Stimulated activated CD4-positive, alpha-beta T cell treated with anti-CD3 and anti-CD28 coated beads, Interleukin-12 subunit alpha, Interleukin-12 subunit beta, amount 100 ng/mL, for 48 hours (primary cell): ENCODE results near the gene CCNF.

Experiments
- DNase-seq, 3 donors: peaks; one replicate each; pipeline ENCODE4 v3.0.0-alpha.2; 2020; ENCODE audit warnings: low read depth in 2 of 3, low spot score in 1 of 3

The CCNF gene

DNA sequence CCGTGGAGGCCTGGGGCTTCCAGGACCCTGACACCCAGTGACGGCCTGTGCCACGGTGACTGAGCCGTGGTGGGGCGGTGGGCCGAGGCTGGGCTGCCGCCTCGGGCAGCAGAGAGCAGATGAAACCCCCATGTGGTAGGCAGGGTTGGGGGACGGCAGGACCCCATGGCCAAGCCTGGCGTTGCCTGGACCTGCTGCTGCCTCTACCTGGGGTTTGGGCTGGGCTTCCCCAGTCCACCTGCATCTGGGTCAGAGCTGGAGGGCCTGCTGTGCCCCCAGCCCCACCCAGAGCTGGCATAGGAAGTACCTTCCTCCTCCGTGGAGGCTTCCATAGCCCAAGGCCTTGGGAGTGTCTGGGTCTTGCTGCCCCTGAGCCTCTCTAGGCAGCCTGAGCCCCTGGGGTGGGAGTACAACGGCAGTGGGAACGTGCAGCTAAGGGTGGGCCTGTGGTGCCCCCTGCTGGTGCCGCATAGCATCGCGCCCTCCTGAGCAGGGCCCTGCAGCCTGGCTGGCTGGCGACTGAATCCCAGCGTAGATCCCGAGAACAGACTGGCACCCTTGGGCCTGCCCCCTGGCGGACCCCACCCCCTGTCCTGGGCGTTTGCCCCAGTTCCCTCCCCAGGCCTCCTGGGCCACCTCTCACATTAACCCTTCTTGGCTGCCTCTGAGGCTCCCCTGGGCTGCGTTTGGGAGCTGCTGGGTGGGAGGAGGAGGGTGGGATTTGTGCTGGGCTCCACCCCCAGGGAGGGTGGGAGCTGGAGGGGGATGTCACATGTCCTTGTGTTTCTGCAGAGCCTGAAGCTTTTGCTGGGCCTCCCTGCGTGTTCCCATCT is 71.9 kb downstream of the CCNF start:
- DNase-seq, result peak; percentile 63 to 84 (median 72)

DNA sequence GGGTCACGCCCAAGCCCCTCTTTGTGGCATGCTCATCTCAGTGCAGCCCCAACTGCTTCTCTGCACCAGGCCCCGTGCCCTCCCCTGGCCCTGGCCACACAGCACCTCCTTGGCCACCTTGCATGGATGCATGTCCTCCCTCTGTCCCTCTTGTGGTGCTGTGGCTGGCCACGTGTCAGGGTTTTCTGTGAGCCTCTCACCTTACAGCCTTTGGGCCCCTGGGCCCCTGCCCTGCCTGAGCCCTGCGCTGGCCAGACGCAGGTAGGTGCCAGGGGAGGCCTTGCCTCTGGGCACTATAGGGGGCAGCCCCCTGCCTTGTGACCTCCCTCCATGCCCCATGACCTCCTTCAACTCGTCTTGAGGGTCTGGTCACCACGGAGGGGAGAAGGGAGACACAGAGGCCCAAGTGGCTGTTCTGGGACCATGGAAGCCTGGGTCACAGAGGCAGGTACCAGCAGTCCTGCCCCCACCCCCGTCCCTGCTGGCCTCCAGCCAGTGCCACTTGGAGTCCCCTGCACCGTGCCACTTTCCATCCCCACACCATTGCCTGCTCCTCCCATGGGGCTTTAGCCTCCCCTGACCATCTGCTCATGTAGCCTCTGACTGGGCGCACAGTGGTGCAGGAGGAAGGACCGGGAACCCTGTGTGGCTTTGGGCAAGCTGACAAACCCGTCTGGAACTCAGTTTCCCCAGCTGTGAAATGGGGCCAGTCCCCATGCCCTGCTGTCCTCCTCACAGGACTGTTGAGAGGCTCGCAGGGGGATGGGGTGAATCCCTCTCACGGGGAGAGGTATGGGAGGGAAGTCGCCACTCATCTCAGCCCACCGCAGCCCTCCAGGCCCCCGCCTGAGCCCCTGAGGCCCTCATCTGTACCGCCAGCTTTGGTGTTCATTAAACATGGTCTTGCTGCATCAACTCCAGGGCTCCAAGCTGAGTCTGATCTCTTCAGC is 73.0 kb downstream of the CCNF start:
- DNase-seq, result no peak

DNA sequence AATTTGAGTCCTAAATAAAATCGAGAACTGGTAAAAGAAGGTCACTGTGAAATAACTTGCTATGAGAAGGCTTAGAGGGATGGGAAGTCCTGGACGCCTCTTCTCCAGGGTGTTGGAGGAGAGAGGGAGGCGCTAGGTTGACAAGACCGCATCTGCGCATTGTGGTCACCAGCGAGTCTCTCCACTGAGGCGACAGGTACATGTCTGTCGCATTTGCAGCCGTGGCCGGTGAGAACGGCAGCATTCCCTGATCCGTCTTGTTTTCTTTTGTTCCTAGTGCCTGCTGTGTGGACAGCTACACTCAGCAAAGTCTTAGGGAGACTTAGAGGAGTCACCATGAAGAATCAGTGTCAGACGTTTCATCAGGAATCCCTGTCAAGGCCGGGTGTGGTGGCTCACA is 76.4 kb downstream of the CCNF start:
- no peak for DNase-seq

GRCh38 chr16:2507052-2507659 is 77.9 kb downstream of the CCNF start:
- DNase-seq, result no peak

DNA sequence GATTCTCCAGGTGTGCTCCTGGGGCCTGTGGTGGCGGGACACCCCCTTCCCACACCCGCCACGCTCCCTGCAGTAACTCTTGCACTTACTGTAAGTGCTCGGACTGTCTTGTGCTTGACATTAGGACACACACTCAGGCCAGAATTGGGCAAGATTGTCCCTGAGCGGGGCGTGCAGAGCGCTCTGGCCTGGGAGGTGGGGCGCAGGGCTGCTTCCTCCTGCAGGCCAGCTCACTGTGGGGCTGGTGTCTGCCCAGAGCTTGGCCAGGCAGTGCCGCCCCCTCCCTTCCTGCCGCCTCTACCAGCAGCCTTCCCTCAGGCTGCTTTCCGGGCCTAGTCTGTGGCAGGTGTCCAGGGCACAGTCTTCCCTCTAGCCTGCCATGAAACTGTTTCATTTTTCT is 78.4 kb downstream of the CCNF start:
- no peak for DNase-seq
